CD4-positive, alpha-beta T cell treated with Interleukin-15 for 1 hour (primary cell): ENCODE data around the gene TLE5.

Experiments
- DNase-seq: peaks from one replicate; pipeline ENCODE4 v3.0.0-alpha.2; 2020

The TLE5 gene, protein sequence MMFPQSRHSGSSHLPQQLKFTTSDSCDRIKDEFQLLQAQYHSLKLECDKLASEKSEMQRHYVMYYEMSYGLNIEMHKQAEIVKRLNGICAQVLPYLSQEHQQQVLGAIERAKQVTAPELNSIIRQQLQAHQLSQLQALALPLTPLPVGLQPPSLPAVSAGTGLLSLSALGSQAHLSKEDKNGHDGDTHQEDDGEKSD

DNA sequence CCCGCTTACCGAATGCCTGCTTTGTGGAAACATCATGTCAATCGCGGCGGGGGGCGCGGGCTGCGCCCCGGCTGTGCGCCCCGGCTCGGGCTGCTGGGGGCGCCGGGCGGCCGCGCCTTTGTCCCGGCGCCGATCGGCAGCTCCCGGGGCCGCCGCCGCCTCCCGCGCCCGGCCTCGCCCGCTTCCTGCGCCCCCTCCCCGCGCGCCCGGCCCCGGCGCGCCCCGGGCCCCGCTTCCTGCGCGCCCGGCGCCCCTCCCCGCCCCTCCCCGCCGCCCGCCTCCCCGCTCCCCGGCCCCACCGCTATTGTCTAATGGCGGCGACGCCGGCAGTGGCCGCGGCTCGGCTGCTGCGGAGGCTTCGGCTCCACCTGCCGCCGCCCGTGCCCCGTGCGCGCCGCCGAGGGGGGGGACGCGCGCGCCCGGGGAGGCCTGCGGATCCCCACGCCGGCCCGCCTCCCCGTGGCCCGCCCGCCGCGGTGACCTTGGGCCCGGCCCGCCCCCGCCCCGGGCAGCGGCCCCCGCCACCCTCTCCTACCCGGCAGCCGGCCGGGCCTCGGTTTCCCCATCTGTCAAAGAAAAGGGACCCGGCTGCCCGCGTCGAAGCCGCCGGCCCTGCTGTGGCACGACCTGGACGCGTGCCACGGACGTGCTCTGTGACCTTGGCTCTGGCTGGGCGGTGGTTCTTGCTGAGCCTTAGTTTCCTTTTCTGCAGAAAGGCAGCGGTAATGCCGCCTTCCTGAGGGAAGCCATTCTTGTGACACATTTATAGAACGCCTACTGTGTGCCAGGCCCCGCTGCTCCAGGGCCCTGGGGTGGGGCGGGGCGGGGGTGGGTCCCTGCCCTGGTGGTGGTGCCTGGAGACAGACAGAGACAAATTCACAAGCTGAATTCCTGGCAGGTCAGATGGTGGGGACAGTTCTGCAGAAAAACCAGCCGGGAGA lies at the start of gene TLE5:
Gene TLE5 (minus strand): TSS at position 331 of the 941 bp plus-strand sequence. CDS start 295 bp downstream, at position 36.
- peak; percentile 80 for DNase-seq

DNA sequence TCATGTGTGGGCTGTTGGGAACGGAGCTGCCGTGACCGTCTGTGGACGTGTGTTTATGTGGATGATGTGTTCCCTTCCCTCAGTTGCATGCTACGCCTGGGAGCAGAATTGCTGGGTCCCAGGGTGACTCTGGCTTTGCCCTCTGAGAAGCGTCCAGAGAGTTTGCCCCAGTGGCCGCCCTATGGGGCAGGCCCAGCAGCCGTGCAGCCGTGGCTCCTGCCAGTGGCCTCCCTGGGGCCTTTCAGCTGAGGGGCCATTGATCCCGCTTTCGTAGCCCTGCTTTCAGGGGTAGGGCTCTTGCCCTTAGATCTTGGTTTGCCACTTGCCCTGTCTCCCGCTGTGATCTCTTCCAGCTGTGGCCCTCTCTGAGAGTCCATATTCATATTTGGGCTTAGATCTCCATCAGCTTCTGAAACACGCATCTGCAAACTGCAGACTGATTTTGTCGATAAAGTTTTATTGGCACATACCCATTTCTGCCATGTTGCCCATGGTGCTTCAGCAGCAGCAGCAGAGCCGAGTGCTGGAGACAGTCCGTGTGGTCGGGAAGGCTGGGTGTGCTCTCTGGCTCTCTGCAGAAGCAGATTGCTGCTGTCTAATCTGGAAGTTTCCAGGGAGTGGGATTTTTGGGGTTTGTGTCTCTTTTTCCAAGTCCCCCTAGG lies 49.4 kb upstream of the TLE5 start:
- DNase-seq, result no peak

DNA sequence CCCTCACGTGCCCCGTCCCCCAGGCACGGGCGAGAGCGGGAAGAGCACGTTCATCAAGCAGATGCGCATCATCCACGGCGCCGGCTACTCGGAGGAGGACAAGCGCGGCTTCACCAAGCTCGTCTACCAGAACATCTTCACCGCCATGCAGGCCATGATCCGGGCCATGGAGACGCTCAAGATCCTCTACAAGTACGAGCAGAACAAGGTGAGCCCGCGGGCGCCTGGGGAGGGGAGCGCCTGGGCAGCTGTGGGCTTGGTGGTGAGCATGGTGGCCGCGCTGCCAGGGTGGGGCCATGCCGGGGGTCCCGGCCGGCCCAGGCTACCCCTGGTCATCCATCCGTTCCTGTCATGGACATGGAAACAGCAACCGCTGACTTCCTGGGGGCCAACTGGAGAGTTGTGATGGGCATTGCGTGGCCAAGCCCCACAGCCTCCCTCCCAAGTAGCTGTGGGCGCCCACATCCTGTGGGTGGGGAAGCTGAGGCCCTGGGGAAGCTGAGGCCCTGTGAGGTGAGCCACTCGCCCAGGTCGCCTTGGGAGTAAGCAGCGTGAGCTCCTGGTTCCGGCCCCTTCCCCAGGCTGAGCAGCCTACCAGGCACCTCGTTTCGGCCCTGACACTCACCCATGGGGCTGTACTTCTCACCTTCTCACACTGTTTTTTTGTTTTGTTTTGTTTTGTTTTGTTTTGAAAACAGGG lies 48.0 kb upstream of the TLE5 start:
- DNase-seq, result no peak

DNA sequence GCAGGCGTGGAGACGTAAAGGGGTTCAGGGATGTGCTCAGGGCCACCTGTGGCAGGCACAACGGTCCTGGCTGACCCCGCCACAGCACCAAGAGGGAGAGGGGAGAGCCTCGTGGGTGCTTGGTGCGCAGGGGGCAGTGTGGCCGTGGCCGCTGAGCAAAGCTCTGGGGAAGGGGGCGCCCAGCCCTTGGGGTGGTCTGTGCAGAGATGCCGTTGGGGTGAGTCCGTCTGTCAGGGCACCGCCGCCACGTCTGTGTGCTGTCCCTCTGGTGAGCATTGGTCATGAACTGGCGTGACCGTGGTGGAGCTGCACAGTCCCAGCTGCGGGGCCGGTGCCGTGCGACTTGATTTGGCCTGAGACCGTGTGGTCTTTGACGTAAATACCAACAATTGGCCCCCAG lies 47.2 kb upstream of the TLE5 start:
- DNase-seq, result no peak

DNA sequence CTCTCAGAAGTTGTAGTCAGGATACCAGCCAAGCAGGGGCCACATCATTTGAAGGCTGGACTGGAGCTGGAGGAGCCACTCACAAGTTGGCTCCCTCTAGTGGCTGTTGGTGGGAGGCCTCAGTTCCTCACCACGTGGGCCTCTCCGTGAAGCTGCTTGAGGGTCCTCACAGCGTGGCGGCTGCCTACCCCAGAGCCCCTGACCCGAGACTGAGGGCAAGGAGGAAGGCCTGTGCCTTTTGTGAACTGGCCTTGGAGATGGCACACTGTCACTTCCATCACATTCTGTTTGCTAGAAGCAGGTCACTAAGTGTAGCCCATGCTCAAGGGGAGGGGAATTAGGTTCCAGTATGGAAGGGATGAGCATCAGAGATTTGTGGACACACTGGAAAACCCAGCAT lies 46.5 kb upstream of the TLE5 start:
- peak; percentile 63 for DNase-seq

DNA sequence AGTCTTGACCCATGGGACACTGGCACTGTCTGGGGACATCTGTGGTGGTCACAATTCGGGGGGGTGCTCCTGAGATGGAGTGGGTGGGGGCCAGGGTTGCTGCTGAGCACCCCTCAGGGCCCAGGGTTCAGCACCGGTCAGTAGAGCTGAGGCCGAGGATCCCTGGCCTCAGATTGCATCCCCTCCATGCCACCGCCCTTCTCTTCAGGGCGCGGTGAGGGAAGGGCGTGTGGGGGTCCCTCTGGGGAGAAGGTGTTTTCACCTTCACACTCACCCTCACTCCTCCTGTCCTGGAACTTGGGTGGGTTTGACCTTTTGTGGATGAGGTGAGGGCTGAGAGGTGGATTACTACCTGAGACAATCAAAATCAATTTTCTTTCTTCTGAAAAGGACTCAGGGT lies 45.4 kb upstream of the TLE5 start:
- DNase-seq, result no peak

DNA sequence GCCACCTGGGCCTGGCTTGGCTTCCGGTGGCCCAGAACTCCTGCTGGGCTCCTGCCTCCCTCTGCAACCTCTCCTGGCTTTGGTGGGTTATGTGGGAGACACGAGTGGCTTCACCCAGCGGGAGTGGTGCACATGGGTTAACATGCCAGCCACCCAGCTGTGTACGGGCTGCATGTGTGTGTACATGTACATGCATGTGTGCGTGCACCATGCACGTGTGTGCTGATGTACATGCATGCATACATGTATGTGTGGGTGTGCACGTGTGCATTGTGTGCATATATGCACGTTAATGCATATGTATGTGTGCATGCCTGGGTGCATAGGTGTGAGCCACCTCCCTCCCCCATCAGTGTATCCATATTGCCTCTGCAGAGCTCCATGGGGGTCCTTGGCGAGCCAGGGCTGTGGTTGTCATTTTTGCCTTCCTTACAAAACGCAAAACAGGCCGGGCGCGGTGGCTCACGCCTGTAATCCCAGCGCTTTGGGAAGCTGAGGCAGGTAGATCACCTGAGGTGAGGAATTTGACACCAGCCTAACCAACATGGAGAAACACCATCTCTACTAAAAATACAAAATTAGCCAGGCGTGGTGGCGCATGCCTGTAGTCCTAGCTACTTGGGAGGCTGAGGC lies 44.3 kb upstream of the TLE5 start:
- DNase-seq, result no peak

DNA sequence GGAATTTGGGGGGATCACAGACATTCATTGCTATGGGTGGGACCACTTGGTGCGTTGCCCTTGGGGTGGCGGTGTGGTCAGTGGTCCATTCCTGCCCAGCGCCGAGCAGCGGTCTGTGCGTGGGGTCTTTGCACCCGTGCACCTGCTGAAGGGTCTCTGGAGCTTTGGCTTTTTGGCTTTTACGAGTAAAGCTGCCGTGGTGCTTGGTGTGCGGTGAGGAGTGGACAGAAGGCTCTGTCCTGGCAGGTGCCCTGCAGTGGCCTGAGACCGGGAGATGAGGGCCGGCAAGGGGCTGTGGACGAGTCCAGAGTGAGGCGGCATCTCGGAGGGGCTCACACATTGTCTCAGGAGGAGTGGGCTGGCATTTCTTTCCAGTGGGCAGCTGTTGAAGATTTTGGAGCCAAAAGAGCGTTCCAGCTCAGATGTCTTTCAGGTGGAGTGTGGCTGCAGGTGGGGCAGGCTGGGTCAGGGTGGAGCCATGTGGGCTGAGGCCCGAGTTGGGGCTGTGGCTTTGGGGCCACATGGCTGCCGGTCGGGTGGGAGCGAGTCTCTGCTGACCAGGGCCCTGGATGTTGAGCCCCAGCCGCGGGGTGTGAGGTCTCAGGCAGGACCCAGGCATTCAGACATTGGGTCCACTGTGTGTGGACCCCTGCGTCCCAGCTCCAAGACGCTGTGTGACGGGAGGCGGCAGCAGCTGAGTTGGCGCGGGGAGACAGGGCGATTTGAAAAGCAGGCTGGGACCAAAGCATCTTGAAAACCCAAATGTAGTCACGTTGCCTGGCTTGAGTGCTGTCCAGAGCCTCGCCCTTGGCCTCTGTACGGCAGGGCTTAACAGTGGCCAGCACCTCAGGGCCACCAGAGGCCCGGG lies 43.6 kb upstream of the TLE5 start:
- DNase-seq, result no peak

DNA sequence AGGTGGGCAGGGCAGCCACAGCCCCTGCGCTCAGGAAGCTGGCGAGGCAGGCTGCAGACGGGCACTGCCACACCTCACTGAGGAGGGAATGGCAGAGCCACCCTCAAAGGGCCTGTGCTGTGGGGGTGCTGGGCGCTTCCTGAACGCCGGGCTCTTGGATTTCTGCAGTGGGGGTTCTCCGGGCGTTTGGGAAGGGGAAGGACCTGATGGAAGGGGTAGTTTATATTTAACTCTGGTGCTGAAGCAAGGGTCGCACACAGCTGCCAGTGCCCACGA lies 42.4 kb upstream of the TLE5 start:
- DNase-seq, result no peak

DNA sequence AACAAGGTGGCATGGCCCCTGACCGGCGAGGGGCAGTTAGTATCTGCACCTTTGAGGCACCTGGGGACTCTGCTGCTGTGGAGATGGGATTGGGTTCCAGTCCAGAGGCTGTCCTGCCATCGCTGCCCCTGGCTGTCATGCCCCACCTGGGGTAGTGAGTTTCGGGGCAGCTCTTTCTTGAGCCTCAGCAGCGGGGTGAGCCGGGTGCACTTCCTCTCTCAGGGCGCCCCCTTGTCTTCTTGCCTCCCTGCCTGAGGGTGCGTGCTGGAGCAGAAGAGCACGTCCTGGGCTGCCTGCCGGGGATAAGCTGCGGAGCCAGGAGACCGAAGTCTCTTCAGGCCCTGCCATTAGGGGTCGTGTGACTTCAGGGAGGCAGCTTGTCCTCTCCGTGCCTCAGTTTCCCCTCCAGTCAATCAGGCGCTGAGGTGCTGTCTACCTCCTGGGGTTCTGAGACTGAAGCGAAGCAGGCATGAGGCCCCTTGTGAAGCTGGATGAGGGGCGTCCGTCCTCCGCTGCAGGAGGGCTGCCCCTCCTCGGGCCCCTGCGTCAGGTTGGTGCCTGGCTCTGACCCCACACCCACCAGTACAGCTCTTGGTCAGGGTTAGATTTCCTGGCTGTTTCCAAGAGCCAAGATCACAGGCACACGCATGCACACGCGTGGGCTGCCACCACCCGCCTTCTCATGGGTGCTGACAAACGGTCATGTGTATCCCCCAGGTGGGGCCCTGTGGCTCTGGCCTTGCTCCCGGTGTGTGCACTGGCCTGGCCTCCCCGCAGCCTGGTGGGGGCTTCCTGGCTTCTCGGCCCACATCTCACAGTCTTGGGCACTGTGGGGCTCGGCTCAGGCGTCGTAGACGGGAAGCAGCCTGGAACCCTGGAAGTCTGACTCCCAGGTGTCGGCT lies 40.2 kb upstream of the TLE5 start:
- DNase-seq, result no peak

DNA sequence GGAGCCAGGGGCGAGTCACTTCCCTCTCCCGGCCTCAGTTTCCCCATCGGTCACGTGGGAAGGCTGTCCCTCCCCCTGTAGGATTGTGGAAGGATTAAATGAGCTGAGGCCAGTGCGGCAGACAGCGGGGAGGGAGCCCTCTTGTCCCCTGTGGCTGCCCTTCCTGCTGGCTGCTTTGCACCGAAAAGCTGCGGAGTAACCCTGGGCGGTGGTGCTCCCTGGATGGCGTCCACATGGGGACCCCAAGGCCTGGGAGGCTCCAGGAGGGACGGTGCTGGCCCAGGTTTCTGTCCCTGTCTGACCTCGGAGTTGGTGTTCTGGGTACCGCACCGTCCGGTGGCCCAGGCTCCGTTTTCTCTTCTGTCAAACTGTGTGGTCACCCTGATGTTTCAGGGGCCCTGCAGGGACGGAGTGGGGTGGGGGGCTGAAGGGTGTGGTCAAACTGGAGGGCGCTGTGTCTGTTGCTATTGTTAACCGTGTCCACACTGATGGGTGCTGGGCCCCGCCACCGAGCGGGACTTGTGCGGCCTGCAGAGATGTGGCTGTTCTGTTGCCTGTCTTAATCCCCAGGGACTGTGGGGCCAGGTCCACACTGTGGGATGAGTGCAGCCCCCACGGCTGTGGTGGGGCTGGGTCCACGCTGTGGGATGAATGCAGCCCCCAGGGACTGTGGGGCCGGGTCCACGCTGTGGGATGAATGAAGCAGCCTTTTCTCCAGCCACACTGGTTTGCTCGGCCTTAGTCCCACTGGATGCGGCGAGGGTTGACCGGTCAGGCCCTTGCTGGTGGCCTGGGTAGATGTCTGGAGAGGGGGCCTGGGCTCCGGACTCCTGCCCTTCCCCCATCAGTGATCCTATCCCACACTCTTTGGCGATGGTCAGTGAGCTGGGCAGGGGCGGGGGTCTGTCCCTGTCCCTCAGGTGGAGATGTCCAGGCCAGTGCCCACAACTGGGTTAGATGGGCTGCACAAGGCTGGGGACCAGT lies 38.7 kb upstream of the TLE5 start:
- no peak for DNase-seq

DNA sequence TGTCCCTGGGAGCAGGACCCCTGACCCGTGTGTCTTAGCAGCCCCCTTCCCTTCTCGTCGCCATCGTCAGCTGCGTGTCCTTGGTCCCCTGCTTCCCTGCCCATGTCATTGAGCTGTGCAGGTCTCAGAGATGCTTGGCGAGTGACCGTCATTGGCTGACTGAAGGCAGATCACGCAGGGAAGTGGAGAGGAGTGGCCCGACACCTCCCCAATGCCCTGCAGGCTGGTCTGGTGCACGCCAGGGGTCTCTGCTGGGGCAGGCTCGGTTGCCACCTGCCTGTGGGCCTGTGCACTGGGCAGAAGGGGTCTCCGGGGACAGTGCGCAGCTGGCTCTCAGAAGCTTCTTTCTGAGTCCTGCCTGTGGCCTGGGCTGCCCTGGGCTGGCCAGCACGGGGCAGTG lies 38.0 kb upstream of the TLE5 start:
- no peak for DNase-seq

DNA sequence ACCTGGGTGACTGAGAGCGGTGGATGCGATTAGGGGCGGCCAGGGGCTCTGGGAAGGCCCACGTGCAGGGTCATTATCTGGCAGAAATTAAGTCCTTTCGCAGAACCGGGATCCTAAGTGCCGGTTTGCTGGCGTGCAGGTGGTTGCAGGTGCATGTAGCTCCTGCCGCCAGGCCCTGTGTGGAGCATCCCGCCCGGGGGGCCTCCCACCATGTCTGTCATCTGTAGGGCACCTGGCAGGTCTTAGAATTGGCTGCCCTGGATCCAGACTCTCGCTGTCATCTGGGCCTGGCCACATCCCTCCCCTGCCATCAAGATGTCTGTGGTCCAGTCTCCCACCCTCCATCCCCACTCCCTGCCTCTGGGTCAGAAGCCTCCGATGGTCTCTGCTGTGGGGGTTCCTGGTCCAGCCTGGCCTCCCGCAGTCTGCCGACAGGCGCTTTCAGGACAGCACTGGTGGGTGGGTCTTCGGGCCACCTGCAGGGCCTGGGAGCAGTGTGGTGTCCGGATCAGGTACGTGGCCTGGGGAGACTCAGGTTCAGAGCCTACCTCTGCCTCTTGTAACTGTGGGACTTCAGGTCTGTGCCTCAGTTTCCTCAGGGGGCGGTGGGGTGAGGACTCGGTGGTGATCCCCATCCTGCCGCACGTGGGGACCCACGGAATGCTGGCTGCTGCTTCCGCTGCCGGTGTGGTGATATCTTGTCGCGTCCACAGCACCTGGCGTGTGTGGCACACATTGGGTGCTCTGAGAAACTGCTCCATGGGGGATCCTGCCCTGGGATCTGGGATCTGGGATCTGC lies 37.3 kb upstream of the TLE5 start:
- no peak for DNase-seq

DNA sequence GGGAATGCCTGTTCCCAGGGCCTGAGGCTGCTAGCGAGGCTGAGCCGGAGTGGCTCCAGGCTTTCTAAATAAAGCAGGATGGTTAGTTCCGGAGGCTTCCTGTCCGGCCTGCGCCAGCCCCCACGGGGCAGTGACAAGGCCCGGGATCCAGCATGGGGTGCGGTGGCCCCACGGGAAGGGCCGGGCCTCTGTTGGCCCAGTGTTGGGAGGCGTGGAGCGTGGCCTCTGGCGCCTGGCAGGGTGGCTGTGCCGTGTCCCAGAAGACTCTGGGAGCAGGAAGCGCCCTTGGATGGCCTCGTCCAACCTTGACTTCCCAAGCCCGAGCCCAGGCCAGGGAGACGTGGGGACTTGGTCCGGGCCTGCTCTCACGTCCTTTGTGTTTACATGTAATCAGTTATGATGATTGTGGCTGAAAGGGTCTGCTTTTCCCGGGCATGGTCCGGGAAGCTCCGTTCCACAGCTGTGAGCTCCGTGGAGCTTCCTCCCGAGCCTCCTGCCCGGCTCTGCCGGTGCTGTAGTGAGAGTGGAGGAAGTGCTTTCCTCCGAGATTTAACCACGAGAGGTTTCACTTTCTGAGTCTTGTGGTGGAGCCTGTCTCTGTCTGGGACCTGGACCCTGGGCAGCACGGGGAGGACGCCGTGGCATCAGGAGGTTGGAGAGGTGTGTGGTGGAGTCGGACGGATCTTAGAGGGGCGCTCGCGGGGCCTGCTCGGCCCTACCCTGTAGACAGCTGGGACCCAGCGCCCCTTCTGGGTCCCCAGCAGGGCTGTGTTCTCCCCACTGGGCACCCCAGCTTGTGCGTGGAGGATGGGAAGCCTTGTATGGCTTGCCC lies 36.4 kb upstream of the TLE5 start:
- no peak for DNase-seq

DNA sequence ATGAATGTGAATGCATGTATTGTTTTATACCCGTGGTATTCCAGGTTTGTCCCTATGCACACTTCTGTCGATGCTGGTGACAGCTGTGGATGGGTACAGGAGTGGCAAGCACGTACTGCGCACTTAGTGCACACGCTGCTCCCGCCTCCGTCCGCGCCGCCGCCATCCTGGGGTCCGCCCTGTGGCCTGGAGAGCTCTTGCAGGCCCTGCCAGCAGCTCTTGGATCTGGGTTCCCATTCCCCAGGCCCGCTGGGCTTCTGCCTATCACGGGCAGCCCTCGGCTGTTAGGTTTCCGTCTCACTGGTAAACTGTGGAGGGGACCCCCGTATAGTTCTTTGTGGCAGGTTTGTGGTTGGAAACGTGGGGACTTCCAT lies 35.8 kb upstream of the TLE5 start:
- DNase-seq, result no peak

DNA sequence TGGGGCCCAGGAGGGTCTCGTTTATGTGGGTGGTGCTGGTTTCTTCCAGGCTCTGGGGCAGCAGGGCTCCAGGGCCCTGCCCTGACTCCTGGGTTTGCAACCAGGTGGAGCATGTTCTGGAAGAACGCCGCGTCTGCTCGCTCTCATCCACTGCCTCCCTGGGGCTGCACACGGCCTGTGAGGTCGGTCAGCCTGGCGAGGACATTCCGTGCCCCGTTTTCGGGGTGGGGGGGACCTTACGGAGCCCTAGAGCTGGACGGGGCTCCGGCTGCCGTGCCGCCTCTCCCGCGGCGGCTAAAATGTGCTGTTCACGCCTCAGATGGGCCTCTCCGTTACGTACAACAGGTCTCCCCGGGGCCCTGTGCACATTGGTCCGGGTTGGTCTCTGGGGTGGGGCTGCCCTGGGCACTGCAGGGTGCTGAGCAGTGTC lies 35.2 kb upstream of the TLE5 start:
- DNase-seq, result no peak

DNA sequence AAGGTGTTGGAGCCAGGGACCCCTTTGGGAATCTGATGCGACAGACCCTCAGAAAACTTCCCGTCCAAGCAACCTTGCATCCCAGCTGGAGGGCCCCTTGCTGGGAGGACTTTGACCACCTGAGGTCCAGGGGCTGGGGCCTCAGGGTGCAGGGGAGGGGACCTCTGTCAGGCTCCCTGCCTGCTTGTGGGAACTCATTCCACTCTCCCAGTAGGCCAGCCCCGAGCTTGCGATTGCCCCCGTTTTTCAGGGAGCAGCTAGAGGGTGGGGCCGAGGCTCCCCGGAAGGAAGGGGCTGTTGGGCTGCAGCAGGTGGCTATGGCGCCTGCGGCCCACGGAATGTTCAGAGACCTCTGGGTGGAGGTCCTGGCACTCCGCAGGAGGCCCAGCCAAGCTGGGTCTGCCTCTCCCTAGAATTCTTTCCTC lies 34.6 kb upstream of the TLE5 start:
- no peak for DNase-seq
